HepG2 (cell line): Measurements from ENCODE around the gene NAB2. TPM values are rescaled to one million over a fixed set of nuclear protein-coding genes. Genes with fewer than 3 reads are reported as not detected.
A peak's percentile ranks its signal among the peaks of the same experiment; 100 is the strongest.

Source experiments
- CEBPB ChIP-seq: IDR thresholded peaks from 2 replicates; pipeline ENCODE4 v1.6.1; 2011; ENCODE audit warnings: low read depth, low read length, improper control_type of control experiment, borderline replicate concordance
- CREBL2 ChIP-seq: sonication (generic); formaldehyde crosslinking; IDR thresholded peaks from 2 replicates; pipeline ENCODE4 v1.8.1; 2023; ENCODE audit warnings: missing genetic modification reagents, mild to moderate bottlenecking, borderline replicate concordance
- DMAP1 ChIP-seq: IDR thresholded peaks from 2 replicates; pipeline ENCODE4 v1.6.1; 2016
- FOXK2 ChIP-seq: fragments of 450-650 bp; IDR thresholded peaks from 2 replicates; pipeline ENCODE4 v1.6.1; 2016
- GZF1 ChIP-seq: sonication (generic); formaldehyde crosslinking; IDR thresholded peaks from 2 replicates; pipeline ENCODE4 v1.5.1; 2020; ENCODE audit warnings: mild to moderate bottlenecking, missing genetic modification reagents
- HDAC6 ChIP-seq: fragments of 200-600 bp; sonication (generic); IDR thresholded peaks from 2 replicates; pipeline ENCODE4 v1.7.0; 2017; ENCODE audit warnings: mild to moderate bottlenecking, antibody characterized with exemption, low read length, low read depth
- KLF12 ChIP-seq: sonication (generic); formaldehyde crosslinking; IDR thresholded peaks from 2 replicates; pipeline ENCODE4 v1.4.0; 2020; ENCODE audit warnings: missing genetic modification reagents, borderline replicate concordance
- MXD3 ChIP-seq: IDR thresholded peaks from 2 replicates; pipeline ENCODE4 v1.6.1; 2016; ENCODE audit warnings: mild to moderate bottlenecking, missing biosample characterization, missing genetic modification reagents
- PCBP2 ChIP-seq: fragments of 200-400 bp; formaldehyde crosslinking; optimal IDR thresholded peaks from 2 replicates; pipeline ENCODE3; 2018; ENCODE audit warnings: low read length, low read depth; ENCODE audit not compliant: poor library complexity, severe bottlenecking
- RBM39 ChIP-seq: fragments of 200-400 bp; formaldehyde crosslinking; IDR thresholded peaks from one replicate; pipeline ENCODE4 v1.6.1; 2018; ENCODE audit warnings: antibody characterized with exemption, mild to moderate bottlenecking, low read depth, low read length; ENCODE audit not compliant: poor library complexity, severe bottlenecking
- SMAD3 ChIP-seq: sonication (generic); formaldehyde crosslinking; IDR thresholded peaks from 2 replicates; pipeline ENCODE4 v1.4.0; 2020; ENCODE audit warnings: missing genetic modification reagents
- ZBTB14 ChIP-seq: sonication (generic); formaldehyde crosslinking; IDR thresholded peaks from 2 replicates; pipeline ENCODE4 v1.4.0; 2020; ENCODE audit warnings: missing genetic modification reagents
- ZNF337 ChIP-seq: sonication (generic); formaldehyde crosslinking; IDR thresholded peaks from 2 replicates; pipeline ENCODE4 v1.5.1; 2020; ENCODE audit warnings: missing genetic modification reagents, low read depth, mild to moderate bottlenecking, borderline replicate concordance
- ZNF354B ChIP-seq: sonication (generic); formaldehyde crosslinking; IDR thresholded peaks from 2 replicates; pipeline ENCODE4 v1.8.0; 2022; ENCODE audit warnings: mild to moderate bottlenecking, missing genetic modification reagents
- ZNF589 ChIP-seq: sonication (generic); formaldehyde crosslinking; conservative IDR thresholded peaks from 2 replicates; pipeline ENCODE4 v1.8.0; 2022; ENCODE audit warnings: mild to moderate bottlenecking, moderate library complexity, missing genetic modification reagents
- ZNF629 ChIP-seq: sonication (generic); formaldehyde crosslinking; conservative IDR thresholded peaks from 2 replicates; pipeline ENCODE4 v1.5.0; 2020; ENCODE audit warnings: missing genetic modification reagents
- ZNF7 ChIP-seq: IDR thresholded peaks from 2 replicates; pipeline ENCODE4 v1.6.1; 2016; ENCODE audit warnings: missing biosample characterization, missing genetic modification reagents
- ZNF780A ChIP-seq: sonication (generic); formaldehyde crosslinking; IDR thresholded peaks from 2 replicates; pipeline ENCODE4 v1.8.0; 2022; ENCODE audit warnings: mild to moderate bottlenecking, missing genetic modification reagents, moderate library complexity
- ZNF879 ChIP-seq: sonication (generic); formaldehyde crosslinking; IDR thresholded peaks from 2 replicates; pipeline ENCODE4 v1.8.1; 2023; ENCODE audit warnings: missing genetic modification reagents
- ZZZ3 ChIP-seq: sonication (generic); formaldehyde crosslinking; IDR thresholded peaks from 2 replicates; pipeline ENCODE4 v1.4.0; 2020; ENCODE audit warnings: missing genetic modification reagents, mild to moderate bottlenecking, borderline replicate concordance
- polyA plus RNA-seq, 8 experiments: library from polyadenylated mRNA; depleted of rRNA in 3 of 8; stranded (reverse) in 7 of 8; unstranded in 1 of 8; fragments of >200 nt; fragmentation: Illumina TruSeq in 4 of 8; extraction: Trizol in 4 of 8; gene quantifications; 2 replicates each; pipeline versions ENCODE4 v1.2.1 to v1.2.3, GENCODE V29; 2011 to 2016; ENCODE audit warnings: low read depth in 4 of 8, missing spikeins in 1 of 8, mixed read lengths in 1 of 8; ENCODE audit not compliant: insufficient read depth in 1 of 8
- total RNA-seq, 5 experiments: library from RNA; depleted of rRNA; stranded (reverse); fragments of >200 nt; fragmentation: Illumina TruSeq; extraction: Trizol; gene quantifications; 2 replicates each; pipeline ENCODE4 v1.2.3, GENCODE V29; 2016; ENCODE audit warnings: low read depth in 1 of 5
- TF ChIP-seq, protein P1 (sequence below): IDR thresholded peaks from 2 replicates; pipeline ENCODE4 v1.6.1; 2016
- TF ChIP-seq, protein P2 (sequence below): sonication (generic); formaldehyde crosslinking; IDR thresholded peaks from 2 replicates; pipeline ENCODE4 v1.9.0; 2022; ENCODE audit warnings: missing genetic modification reagents, mild to moderate bottlenecking, borderline replicate concordance
- TF ChIP-seq, protein P3 (sequence below): IDR thresholded peaks from 2 replicates; pipeline ENCODE4 v1.6.1; 2016; ENCODE audit warnings: mild to moderate bottlenecking
- TF ChIP-seq, protein P4 (sequence below): IDR thresholded peaks from 2 replicates; pipeline ENCODE4 v1.6.1; 2016; ENCODE audit warnings: low read depth, control low read depth

Gene NAB2
- total and polyA plus RNA-seq, 2 of the 13 experiments (the other 11 are each of a cell fraction or from before 2014, with no cell fraction given): 11.7 to 12.9 TPM

GRCh38 chr12:57130941-57131340 is 42.0 kb downstream of the NAB2 start (continued):
- TF ChIP-seq ZNF337 (CRISPR knock-in tag) (no peak), MXD3 (CRISPR knock-in tag) (no peak), ZNF780A (no peak), ZNF7 (CRISPR knock-in tag) (no peak), HDAC6 (no peak), CREBL2 (CRISPR knock-in tag) (no peak), ZNF879 (CRISPR knock-in tag) (no peak), ZNF589 (CRISPR knock-in tag) (no peak), RBM39 (no peak), SMAD3 (CRISPR knock-in tag) (no peak), GZF1 (CRISPR knock-in tag) (no peak), ZBTB14 (CRISPR knock-in tag) (no peak), ZZZ3 (CRISPR knock-in tag) (no peak), CEBPB (no peak), DMAP1 (CRISPR knock-in tag) (0 out of 2 replicates have a peak, but pooled peaks have one; percentile 39), ZNF629 (CRISPR knock-in tag) (no peak), FOXK2 (peak; percentile 62), KLF12 (CRISPR knock-in tag) (no peak), PCBP2 (no peak), ZNF354B (CRISPR knock-in tag) (no peak)
- TF ChIP-seq, protein P1, sequence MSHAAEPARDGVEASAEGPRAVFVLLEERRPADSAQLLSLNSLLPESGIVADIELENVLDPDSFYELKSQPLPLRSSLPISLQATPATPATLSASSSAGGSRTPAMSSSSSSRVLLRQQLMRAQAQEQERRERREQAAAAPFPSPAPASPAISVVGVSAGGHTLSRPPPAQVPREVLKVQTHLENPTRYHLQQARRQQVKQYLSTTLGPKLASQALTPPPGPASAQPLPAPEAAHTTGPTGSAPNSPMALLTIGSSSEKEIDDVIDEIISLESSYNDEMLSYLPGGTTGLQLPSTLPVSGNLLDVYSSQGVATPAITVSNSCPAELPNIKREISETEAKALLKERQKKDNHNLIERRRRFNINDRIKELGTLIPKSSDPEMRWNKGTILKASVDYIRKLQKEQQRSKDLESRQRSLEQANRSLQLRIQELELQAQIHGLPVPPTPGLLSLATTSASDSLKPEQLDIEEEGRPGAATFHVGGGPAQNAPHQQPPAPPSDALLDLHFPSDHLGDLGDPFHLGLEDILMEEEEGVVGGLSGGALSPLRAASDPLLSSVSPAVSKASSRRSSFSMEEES: peak; percentile 78
- TF ChIP-seq, protein P2, sequence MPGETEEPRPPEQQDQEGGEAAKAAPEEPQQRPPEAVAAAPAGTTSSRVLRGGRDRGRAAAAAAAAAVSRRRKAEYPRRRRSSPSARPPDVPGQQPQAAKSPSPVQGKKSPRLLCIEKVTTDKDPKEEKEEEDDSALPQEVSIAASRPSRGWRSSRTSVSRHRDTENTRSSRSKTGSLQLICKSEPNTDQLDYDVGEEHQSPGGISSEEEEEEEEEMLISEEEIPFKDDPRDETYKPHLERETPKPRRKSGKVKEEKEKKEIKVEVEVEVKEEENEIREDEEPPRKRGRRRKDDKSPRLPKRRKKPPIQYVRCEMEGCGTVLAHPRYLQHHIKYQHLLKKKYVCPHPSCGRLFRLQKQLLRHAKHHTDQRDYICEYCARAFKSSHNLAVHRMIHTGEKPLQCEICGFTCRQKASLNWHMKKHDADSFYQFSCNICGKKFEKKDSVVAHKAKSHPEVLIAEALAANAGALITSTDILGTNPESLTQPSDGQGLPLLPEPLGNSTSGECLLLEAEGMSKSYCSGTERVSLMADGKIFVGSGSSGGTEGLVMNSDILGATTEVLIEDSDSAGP (CRISPR knock-in tag): no peak
- TF ChIP-seq, protein P3, sequence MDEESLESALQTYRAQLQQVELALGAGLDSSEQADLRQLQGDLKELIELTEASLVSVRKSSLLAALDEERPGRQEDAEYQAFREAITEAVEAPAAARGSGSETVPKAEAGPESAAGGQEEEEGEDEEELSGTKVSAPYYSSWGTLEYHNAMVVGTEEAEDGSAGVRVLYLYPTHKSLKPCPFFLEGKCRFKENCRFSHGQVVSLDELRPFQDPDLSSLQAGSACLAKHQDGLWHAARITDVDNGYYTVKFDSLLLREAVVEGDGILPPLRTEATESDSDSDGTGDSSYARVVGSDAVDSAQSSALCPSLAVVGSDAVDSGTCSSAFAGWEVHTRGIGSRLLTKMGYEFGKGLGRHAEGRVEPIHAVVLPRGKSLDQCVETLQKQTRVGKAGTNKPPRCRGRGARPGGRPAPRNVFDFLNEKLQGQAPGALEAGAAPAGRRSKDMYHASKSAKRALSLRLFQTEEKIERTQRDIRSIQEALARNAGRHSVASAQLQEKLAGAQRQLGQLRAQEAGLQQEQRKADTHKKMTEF (CRISPR knock-in tag): peak; percentile 65
- TF ChIP-seq, protein P4, sequence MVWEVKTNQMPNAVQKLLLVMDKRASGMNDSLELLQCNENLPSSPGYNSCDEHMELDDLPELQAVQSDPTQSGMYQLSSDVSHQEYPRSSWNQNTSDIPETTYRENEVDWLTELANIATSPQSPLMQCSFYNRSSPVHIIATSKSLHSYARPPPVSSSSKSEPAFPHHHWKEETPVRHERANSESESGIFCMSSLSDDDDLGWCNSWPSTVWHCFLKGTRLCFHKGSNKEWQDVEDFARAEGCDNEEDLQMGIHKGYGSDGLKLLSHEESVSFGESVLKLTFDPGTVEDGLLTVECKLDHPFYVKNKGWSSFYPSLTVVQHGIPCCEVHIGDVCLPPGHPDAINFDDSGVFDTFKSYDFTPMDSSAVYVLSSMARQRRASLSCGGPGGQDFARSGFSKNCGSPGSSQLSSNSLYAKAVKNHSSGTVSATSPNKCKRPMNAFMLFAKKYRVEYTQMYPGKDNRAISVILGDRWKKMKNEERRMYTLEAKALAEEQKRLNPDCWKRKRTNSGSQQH: peak; percentile 22; the same call in 1 of the 2 replicates
